ENCODE data around the gene TRIL.

GRCh38 chr7:29007127-29007526 is 49.0 kb upstream of the TRIL start:
- no peak for TF ChIP-seq CTCF (conservative IDR thresholded peaks at IDR 0.05; ENCODE audit: low read length)
- TF ChIP-seq EZH2phosphoT487 (IDR thresholded peaks at IDR 0.05; ENCODE audit: borderline replicate concordance, low read depth, low read length) = no peak
